ENCODE measurements around the gene MRPL55. TPM values are rescaled to one million over a fixed set of nuclear protein-coding genes. Genes with fewer than 3 reads are reported as not detected.

MRPL55 gene
- total and polyA plus RNA-seq, 2 of the 13 experiments (the other 11 are each of a cell fraction or from before 2014, with no cell fraction given), result 58.6 to 92.9 TPM

GRCh38 chr1:228082918-228083870 is 25.9 kb downstream of the MRPL55 start (continued):
- no peak for TF ChIP-seq DZIP1 (CRISPR knock-in tag; IDR thresholded peaks at IDR 0.05)
- no peak for TF ChIP-seq ZNF709 (CRISPR knock-in tag; IDR thresholded peaks at IDR 0.05)
- no peak for TF ChIP-seq MYPOP (CRISPR knock-in tag; IDR thresholded peaks at IDR 0.05)
- 0 out of 2 replicates have a peak, but pooled peaks have one; percentile 3 for TF ChIP-seq SAFB2 (CRISPR knock-in tag; IDR thresholded peaks at IDR 0.05; ENCODE audit: borderline replicate concordance, low read depth)
- no peak for TF ChIP-seq ZNF691 (CRISPR knock-in tag; IDR thresholded peaks at IDR 0.05; ENCODE audit: borderline replicate concordance, low read depth)
- peak; percentile 66; the same call in 1 of the 2 replicates for TF ChIP-seq THAP7 (CRISPR knock-in tag; IDR thresholded peaks at IDR 0.05)
- no peak; the same call in 1 of the 2 replicates for TF ChIP-seq HNF1B (CRISPR knock-in tag; IDR thresholded peaks at IDR 0.05)
- TF ChIP-seq TP53 (CRISPR knock-in tag; conservative IDR thresholded peaks at IDR 0.05), result no peak
- no peak for TF ChIP-seq FOXK2 (IDR thresholded peaks at IDR 0.05)
- TF ChIP-seq DNMT1 (CRISPR knock-in tag; IDR thresholded peaks at IDR 0.05), result no peak
- no peak for TF ChIP-seq HOXA9 (CRISPR knock-in tag; IDR thresholded peaks at IDR 0.05; ENCODE audit: borderline replicate concordance)
- TF ChIP-seq ZNF720 (CRISPR knock-in tag; IDR thresholded peaks at IDR 0.05), result no peak
- no peak for TF ChIP-seq SSRP1 (CRISPR knock-in tag; IDR thresholded peaks at IDR 0.05)
- peak; percentile 23; the same call in 1 of the 2 replicates for TF ChIP-seq ZNF800 (CRISPR knock-in tag; IDR thresholded peaks at IDR 0.05)
- no peak; the same call in 1 of the 2 replicates for TF ChIP-seq ZNF710 (CRISPR knock-in tag; IDR thresholded peaks at IDR 0.05; ENCODE audit: borderline replicate concordance)
- 0 out of 2 replicates have a peak, but pooled peaks have one; percentile 23 for TF ChIP-seq GABPB1 (CRISPR knock-in tag; IDR thresholded peaks at IDR 0.05)

All from HepG2 (cell line).